GM21737 (cell line): ENCODE data around the gene UGT1A5.

ENCODE experiments used
- ATAC-seq: cut with Tn5 transposase; IDR thresholded peaks from one replicate; pipeline ENCODE4 v1.9.1; 2021; ENCODE audit warnings: mild to moderate bottlenecking, moderate library complexity; ENCODE audit not compliant: unreplicated experiment

The UGT1A5 gene

GRCh38 chr2:233822101-233822771 is 109.5 kb downstream of the UGT1A5 start:
- ATAC-seq: no peak
